ENCODE data around the gene SPAG9. TPM values are rescaled to one million over a fixed set of nuclear protein-coding genes. Genes with fewer than 3 reads are reported as not detected.

SPAG9 gene
- total and polyA plus RNA-seq, 2 of the 8 experiments (the other 6 are each of a cell fraction or from before 2014, with no cell fraction given), result 9.8 to 63.8 TPM

- Histone ChIP-seq H2BK20ac (ENCODE audit: low read length) (no peak overlapping the region), H3K9me3 (ENCODE audit: insufficient read depth in 2 of 2, low read depth in 1 of 2, low read length in 1 of 2) (no peaks in the 10 kb centered on the region), H3K4me2 (ENCODE audit: insufficient read depth in 1 of 2, low read depth in 2 of 2, low read length in 2 of 2) (no peak overlapping the region), H3K18ac (ENCODE audit: extremely low read depth, low read length) (no peak overlapping the region), H3K23ac (ENCODE audit: insufficient read length) (no peak overlapping the region), H2BK120ac (replicated peaks; ENCODE audit: low read depth, low read length) (no peak overlapping the region), H3K4me3 (ENCODE audit: extremely low read depth in 1 of 4, insufficient read depth in 2 of 4, low read depth in 3 of 4, low read length in 4 of 4) (no peak overlapping the region), H4K20me1 (replicated peaks in 1 of 2; ENCODE audit: control insufficient read depth in 1 of 2, insufficient read depth in 2 of 2, low read length in 2 of 2) (no peaks in the 10 kb centered on the region), H2AK5ac (ENCODE audit: low read depth, low read length) (no peak overlapping the region), H4K91ac (replicated peaks; ENCODE audit: insufficient read length, low read length) (no peak overlapping the region), H3K4ac (replicated peaks; ENCODE audit: insufficient read length, low read depth, low read length) (no peak overlapping the region), H3K23me2 (ENCODE audit: low read depth, low read length) (no peaks in the 10 kb centered on the region), H3K36me3 (ENCODE audit: control insufficient read depth in 2 of 4, insufficient read depth in 4 of 4, low read length in 3 of 4) (peaks cover 5 to 18% (median 11%) of the 10 kb centered on the region in 4 experiments; a peak in 6 of 8 replicates), H3K14ac (ENCODE audit: insufficient read length) (no peak overlapping the region), H3K27ac (ENCODE audit: low read depth, low read length) (no peak overlapping the region), H3K4me1 (replicated peaks in 1 of 4; ENCODE audit: control insufficient read depth in 3 of 4, insufficient read depth in 4 of 4, low read length in 3 of 4) (no peaks in the 10 kb centered on the region), H3K79me1 (ENCODE audit: low read depth, low read length) (no peaks in the 10 kb centered on the region), H2BK12ac (ENCODE audit: low read depth, low read length) (no peak overlapping the region), H2BK5ac (ENCODE audit: low read depth, low read length) (no peak overlapping the region), H3K79me2 (ENCODE audit: control insufficient read depth in 1 of 2, insufficient read depth in 2 of 2, low read length in 2 of 2) (no peaks in the 10 kb centered on the region), H2AFZ (ENCODE audit: low read length) (no peak overlapping the region), H2BK15ac (ENCODE audit: low read length) (no peak overlapping the region), H3K9ac (replicated peaks in 1 of 4; ENCODE audit: extremely low read depth in 1 of 4, low read depth in 3 of 4, low read length in 3 of 4) (no peak overlapping the region), H3K56ac (replicated peaks; ENCODE audit: insufficient read length, low read depth, low read length) (no peak overlapping the region), H4K8ac (ENCODE audit: extremely low read depth, insufficient read depth, low read length) (no peak overlapping the region), H4K5ac (ENCODE audit: insufficient read length, low read depth, low read length) (no peak overlapping the region), H3K27me3 (replicated peaks in 1 of 4; ENCODE audit: control insufficient read depth in 3 of 4, extremely low read depth in 1 of 4, insufficient read depth in 3 of 4, low read length in 3 of 4) (no peaks in the 10 kb centered on the region)
- 100% methylated on average over 1 of the region's 1 CpG; no CpG with 5 or more reads in 1 of the 2 experiments for WGBS, 2 experiments (ENCODE audit: extremely low coverage in 1 of 2, insufficient coverage in 1 of 2, insufficient read length in 1 of 2, insufficient replicate concordance in 2 of 2, low coverage in 1 of 2, low lambda C conversion rate in 2 of 2, missing lambda C conversion rate in 1 of 2)
- POLR2A ChIA-PET (ENCODE audit: partially characterized antibody), result interaction anchor here (1.2 kb wide), 1 partner anchor 136 kb away, joined by 4 read pairs; no protein-coding TSS in a partner anchor
- CTCF ChIA-PET (ENCODE audit: partially characterized antibody), result interaction anchor here (0.6 to 2.4 kb wide), 4 partner anchors 11 to 157 kb away, joined by 3 to 8 read pairs (median 4); no protein-coding TSS in a partner anchor
- FAIRE-seq (no peak), DNase-seq (ENCODE audit: low read depth in 1 of 2, low spot score in 2 of 2) (no peak)
- TF ChIP-seq EP300 (IDR thresholded peaks at IDR 0.05; ENCODE audit: borderline replicate concordance in 1 of 2, low read depth in 2 of 2, low read length in 2 of 2) (no peak), TBP (IDR thresholded peaks at IDR 0.05; ENCODE audit: low read depth, low read length) (no peak), TAF1 (IDR thresholded peaks at IDR 0.05; ENCODE audit: low read depth, low read length) (no peak), BRCA1 (IDR thresholded peaks at IDR 0.05; ENCODE audit: low read depth, low read length) (no peak), RFX5 (IDR thresholded peaks at IDR 0.05; ENCODE audit: borderline replicate concordance, low read depth, low read length) (no peak)
Observed at GRCh38 chr17:51010173-51010675, 110.4 kb downstream of the SPAG9 start.

Measured in H1 (cell line).